NCI-H2107 treated with DMSO at 0.1 percent for 48 hours (cell line): ENCODE measurements around the gene CA11.
A peak's percentile ranks its signal among the peaks of the same experiment; 100 is the strongest.

Experiments used
- DNase-seq: peaks from one replicate; lab custom pipeline; 2025; ENCODE audit not compliant: unreplicated experiment; lab: John Stamatoyannopoulos, UW

Gene CA11

GRCh38 chr19:48614436-48615230 is 31.4 kb downstream of the CA11 start, which contains the start of gene FAM83E:
FAM83E (minus strand) TSS chr19:48615076; CDS start chr19:48613372, 1,704 bp downstream.
- DNase-seq, result peak; percentile 29

GRCh38 chr19:48613852-48614435 is 32.0 kb downstream of the CA11 start:
- DNase-seq, result no peak

- DNase-seq, result no peak
Observed at GRCh38 chr19:48613024-48613851, 32.7 kb downstream of the CA11 start.

- no peak for DNase-seq
Observed at GRCh38 chr19:48611872-48612271, 34.1 kb downstream of the CA11 start.

- DNase-seq, result no peak
Observed at GRCh38 chr19:48609571-48610108, 36.3 kb downstream of the CA11 start.

- peak; percentile 53 for DNase-seq
Observed at GRCh38 chr19:48608798-48609263, 37.2 kb downstream of the CA11 start.

GRCh38 chr19:48607359-48607755 is 38.6 kb downstream of the CA11 start:
- DNase-seq, result no peak

GRCh38 chr19:48606463-48607358 is 39.3 kb downstream of the CA11 start, which contains the start of gene SPACA4:
SPACA4 (plus strand) TSS chr19:48606742; CDS start chr19:48606979, 237 bp downstream.
- DNase-seq, result no peak

- no peak for DNase-seq
Observed at GRCh38 chr19:48603850-48604249, 42.1 kb downstream of the CA11 start.

- no peak for DNase-seq
Observed at GRCh38 chr19:48603449-48603848, 42.5 kb downstream of the CA11 start.

GRCh38 chr19:48603001-48603400 is 43.0 kb downstream of the CA11 start:
- no peak for DNase-seq

- DNase-seq, result no peak
Observed at GRCh38 chr19:48600679-48601417, 45.1 kb downstream of the CA11 start.

GRCh38 chr19:48598996-48599700 is 46.8 kb downstream of the CA11 start:
- DNase-seq, result no peak

- DNase-seq, result no peak
Observed at GRCh38 chr19:48596679-48597465, 49.1 kb downstream of the CA11 start.

GRCh38 chr19:48596237-48596636 is 49.8 kb downstream of the CA11 start:
- no peak for DNase-seq

- no peak for DNase-seq
Observed at GRCh38 chr19:48595833-48596232, 50.2 kb downstream of the CA11 start.

GRCh38 chr19:48595171-48595570 is 50.8 kb downstream of the CA11 start:
- DNase-seq, result no peak

- DNase-seq, result no peak
Observed at GRCh38 chr19:48591021-48591420, 55.0 kb downstream of the CA11 start.
